Panc1 (cell line): Measurements from ENCODE around the gene MRPS34. TPM values are rescaled to one million over a fixed set of nuclear protein-coding genes. Genes with fewer than 3 reads are reported as not detected.

Source experiments
- ATAC-seq: fragments of 200-7000 bp; cut with Tn5 transposase; 2 replicates; pipeline ENCODE4 v1.9.1; 2020; ENCODE audit warnings: mild to moderate bottlenecking, moderate library complexity
- BruUV-seq: library from RNA; stranded (reverse); fragments of 400-500 nt; replicated peaks from 2 replicates; lab custom pipeline; 2021; lab: Mats Ljungman, UMichigan
- CTCF ChIA-PET: fragments of 300-600 bp; sonication (Branson Sonifier 250); formaldehyde crosslinking; loops from one replicate; lab custom pipeline; 2022; ENCODE audit warnings: antibody characterized with exemption; lab: Charles Lee
- POLR2A ChIA-PET: fragments of 300-600 bp; sonication (Branson Sonifier 250); formaldehyde crosslinking; loops from one replicate; lab custom pipeline; 2022; ENCODE audit warnings: antibody characterized with exemption; lab: Charles Lee
- DNase-seq: peaks from one replicate; pipeline ENCODE4 v3.0.0-alpha.2; 2010; ENCODE audit warnings: low read depth, low spot score
- H3K27ac ChIP-seq: 2 replicates; pipeline ENCODE4 v1.5.1; 2011; ENCODE audit warnings: mild to moderate bottlenecking, low read length, inconsistent platforms
- H3K27me3 ChIP-seq: fragments of 200-500 bp; sonication (Bioruptor generic); 2 replicates; pipeline ENCODE4 v1.6.0; 2014; ENCODE audit warnings: low read length, inconsistent platforms; ENCODE audit not compliant: control insufficient read depth, insufficient read depth
- H3K36me3 ChIP-seq: fragments of 200-500 bp; sonication (Bioruptor generic); 2 replicates; pipeline ENCODE4 v1.5.1; 2014; ENCODE audit warnings: inconsistent platforms, mild to moderate bottlenecking, low read length, moderate library complexity; ENCODE audit not compliant: control insufficient read depth, insufficient read depth
- H3K4me1 ChIP-seq: 2 replicates; pipeline ENCODE4 v1.5.1; 2011; ENCODE audit warnings: inconsistent platforms, mild to moderate bottlenecking, low read length, moderate library complexity; ENCODE audit not compliant: control insufficient read depth, insufficient read depth
- H3K4me3 ChIP-seq, 2 experiments: 2 replicates each; pipeline ENCODE4 v1.5.1; 2011 to 2012; ENCODE audit warnings: low read depth in 2 of 2, low read length in 2 of 2, mild to moderate bottlenecking in 2 of 2, inconsistent platforms in 1 of 2, moderate library complexity in 1 of 2
- H3K9me3 ChIP-seq: fragments of 200-500 bp; sonication (Bioruptor generic); 2 replicates; pipeline ENCODE4 v1.5.1; 2014; ENCODE audit warnings: low read depth, mild to moderate bottlenecking, inconsistent platforms, low read length, moderate library complexity; ENCODE audit not compliant: control insufficient read depth, insufficient read depth
- POLR2AphosphoS5 ChIP-seq: IDR thresholded peaks from 2 replicates; pipeline ENCODE4 v1.6.1; 2012; ENCODE audit warnings: mild to moderate bottlenecking, low read depth, low read length, moderate library complexity
- SIN3A ChIP-seq: IDR thresholded peaks from 2 replicates; pipeline ENCODE4 v1.6.1; 2012; ENCODE audit warnings: low read depth, mild to moderate bottlenecking, low read length, moderate library complexity, borderline replicate concordance; ENCODE audit not compliant: insufficient read depth
- TCF7L2 ChIP-seq: IDR thresholded peaks from 2 replicates; pipeline ENCODE4 v1.6.1; 2011; ENCODE audit warnings: mild to moderate bottlenecking, low read depth, low read length, inconsistent platforms
- in situ Hi-C: cut with HindIII; loops from 2 replicates; pipeline ENCODE4 v1.10.0; 2016; ENCODE audit warnings: low sequenced_read_pairs, low pct_unique_long_range_greater_than_20kb
- intact Hi-C: fragments of 100-400 bp; cut with micrococcal nuclease; formaldehyde crosslinking; loops from one replicate; pipeline ENCODE4 v1.10.0; 2022; ENCODE audit not compliant: unreplicated experiment
- total RNA-seq: library from RNA; stranded (reverse); gene quantifications from one replicate; pipeline ENCODE4 v1.2.1, GENCODE V29; 2021; ENCODE audit not compliant: unreplicated experiment
- TF ChIP-seq, protein P1 (sequence below), 2 experiments: IDR thresholded peaks; 2 replicates each; pipeline ENCODE4 v1.6.1; 2011 to 2012; ENCODE audit warnings: low read depth in 2 of 2, control low read depth in 1 of 2, low read length in 1 of 2, mild to moderate bottlenecking in 1 of 2, moderate library complexity in 1 of 2; ENCODE audit not compliant: insufficient read depth in 1 of 2
- TF ChIP-seq, protein P2 (sequence below): fragments of 450-650 bp; IDR thresholded peaks from 2 replicates; pipeline ENCODE4 v1.5.1; 2017; ENCODE audit warnings: mild to moderate bottlenecking

The MRPS34 gene
- total RNA-seq, 1 experiment from 2014 or later = 187 TPM

DNA sequence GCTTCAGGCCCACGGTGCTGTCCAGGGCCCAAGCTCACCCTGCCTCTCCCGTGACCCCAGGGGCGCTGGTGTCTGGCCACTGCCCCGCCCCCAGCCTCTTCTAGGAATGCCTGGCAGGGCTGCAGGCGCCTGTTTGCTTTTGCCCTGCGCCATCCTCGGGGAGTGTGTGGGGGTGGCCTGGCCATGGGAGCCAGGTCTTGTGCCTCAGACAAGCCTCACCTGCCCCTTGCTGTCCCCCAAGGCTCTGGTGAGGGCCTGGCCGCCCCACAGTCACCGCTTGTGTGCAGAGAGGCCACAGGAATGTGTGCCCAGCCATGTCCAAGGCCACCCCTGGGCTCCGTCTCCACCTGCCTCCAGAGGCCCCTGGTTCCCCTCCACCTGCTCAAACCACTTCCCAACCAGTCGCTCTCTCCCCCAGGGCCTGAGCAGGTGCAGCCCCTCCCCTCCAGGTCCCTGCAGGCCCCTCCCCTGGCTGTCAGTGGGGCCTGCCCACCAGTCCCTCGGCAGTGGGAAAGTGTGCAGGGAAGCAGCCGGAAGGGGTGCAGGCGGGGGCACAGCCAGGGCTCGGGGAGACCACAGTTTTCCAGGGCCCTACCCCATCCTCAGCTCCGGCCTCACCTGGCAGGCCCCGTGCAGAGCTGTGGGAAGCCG lies 21.4 kb upstream of the MRPS34 start:
- Histone ChIP-seq H3K9me3 (no peaks in the 10 kb centered on the region; the same call in 1 of the 2 replicates), H3K4me1 (peaks cover 3% of the 10 kb centered on the region; the same call in 1 of the 2 replicates), H3K4me3 (no peak overlapping the region), H3K27me3 (no peaks in the 10 kb centered on the region), H3K36me3 (no peaks in the 10 kb centered on the region), H3K27ac (no peak overlapping the region)
- DNase-seq = no peak
- peak; percentile 39 for ATAC-seq
- ChIA-PET POLR2A (no interaction called here), CTCF (interaction anchor here (0.6 kb wide), 1 partner anchor 54 kb away, joined by 5 read pairs; no protein-coding TSS in a partner anchor)
- no TSS peak for BruUV-seq
- TF ChIP-seq SIN3A (no peak), TCF7L2 (no peak), POLR2AphosphoS5 (no peak)
- TF ChIP-seq, protein P1, sequence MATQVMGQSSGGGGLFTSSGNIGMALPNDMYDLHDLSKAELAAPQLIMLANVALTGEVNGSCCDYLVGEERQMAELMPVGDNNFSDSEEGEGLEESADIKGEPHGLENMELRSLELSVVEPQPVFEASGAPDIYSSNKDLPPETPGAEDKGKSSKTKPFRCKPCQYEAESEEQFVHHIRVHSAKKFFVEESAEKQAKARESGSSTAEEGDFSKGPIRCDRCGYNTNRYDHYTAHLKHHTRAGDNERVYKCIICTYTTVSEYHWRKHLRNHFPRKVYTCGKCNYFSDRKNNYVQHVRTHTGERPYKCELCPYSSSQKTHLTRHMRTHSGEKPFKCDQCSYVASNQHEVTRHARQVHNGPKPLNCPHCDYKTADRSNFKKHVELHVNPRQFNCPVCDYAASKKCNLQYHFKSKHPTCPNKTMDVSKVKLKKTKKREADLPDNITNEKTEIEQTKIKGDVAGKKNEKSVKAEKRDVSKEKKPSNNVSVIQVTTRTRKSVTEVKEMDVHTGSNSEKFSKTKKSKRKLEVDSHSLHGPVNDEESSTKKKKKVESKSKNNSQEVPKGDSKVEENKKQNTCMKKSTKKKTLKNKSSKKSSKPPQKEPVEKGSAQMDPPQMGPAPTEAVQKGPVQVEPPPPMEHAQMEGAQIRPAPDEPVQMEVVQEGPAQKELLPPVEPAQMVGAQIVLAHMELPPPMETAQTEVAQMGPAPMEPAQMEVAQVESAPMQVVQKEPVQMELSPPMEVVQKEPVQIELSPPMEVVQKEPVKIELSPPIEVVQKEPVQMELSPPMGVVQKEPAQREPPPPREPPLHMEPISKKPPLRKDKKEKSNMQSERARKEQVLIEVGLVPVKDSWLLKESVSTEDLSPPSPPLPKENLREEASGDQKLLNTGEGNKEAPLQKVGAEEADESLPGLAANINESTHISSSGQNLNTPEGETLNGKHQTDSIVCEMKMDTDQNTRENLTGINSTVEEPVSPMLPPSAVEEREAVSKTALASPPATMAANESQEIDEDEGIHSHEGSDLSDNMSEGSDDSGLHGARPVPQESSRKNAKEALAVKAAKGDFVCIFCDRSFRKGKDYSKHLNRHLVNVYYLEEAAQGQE (IDR thresholded peaks at IDR 0.05; ENCODE audit: insufficient read depth in 1 of 2, low read depth in 2 of 2, low read length in 1 of 2) = no peak
- TF ChIP-seq, protein P2, sequence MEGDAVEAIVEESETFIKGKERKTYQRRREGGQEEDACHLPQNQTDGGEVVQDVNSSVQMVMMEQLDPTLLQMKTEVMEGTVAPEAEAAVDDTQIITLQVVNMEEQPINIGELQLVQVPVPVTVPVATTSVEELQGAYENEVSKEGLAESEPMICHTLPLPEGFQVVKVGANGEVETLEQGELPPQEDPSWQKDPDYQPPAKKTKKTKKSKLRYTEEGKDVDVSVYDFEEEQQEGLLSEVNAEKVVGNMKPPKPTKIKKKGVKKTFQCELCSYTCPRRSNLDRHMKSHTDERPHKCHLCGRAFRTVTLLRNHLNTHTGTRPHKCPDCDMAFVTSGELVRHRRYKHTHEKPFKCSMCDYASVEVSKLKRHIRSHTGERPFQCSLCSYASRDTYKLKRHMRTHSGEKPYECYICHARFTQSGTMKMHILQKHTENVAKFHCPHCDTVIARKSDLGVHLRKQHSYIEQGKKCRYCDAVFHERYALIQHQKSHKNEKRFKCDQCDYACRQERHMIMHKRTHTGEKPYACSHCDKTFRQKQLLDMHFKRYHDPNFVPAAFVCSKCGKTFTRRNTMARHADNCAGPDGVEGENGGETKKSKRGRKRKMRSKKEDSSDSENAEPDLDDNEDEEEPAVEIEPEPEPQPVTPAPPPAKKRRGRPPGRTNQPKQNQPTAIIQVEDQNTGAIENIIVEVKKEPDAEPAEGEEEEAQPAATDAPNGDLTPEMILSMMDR = no peak
- intact Hi-C loops (no loop called here), in situ Hi-C loops (no loop called here)

DNA sequence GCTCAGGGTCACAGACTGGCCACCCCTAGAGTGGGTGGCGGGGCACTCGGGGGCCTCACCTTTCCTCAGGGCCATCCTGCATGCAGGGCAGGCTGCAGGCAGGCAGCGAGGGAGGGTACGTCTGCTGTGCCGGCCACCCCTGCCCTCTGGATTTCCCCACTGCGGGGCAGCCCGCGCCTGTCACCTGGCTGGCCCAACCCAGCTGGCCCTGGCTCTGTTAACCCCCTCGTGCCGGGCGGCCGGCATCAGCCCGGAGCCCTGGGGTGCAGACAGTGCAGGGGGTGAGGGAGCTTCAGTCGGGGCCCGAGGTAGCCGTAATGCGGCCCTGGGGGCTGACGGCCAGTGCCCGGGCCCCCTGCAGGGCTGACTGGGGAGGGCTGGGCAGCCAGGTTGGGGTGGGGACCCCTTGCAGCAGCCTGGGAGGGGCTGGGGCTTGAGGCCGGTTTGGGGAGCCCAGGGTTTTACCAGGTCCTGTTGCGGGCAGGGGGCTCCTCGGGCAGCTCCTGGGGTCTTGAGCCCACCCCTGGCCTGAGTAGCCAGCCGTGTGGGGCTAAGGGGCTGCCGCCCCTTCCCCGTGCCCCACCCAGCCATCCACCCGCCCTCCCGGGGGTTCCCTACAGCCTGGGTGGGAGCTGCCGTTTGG lies 20.8 kb upstream of the MRPS34 start, which contains the start of gene IGFALS:
TSS of gene IGFALS (minus strand) at position 128 of the 643 bp plus-strand sequence. CDS start at position 75, 53 bp downstream.
- Histone ChIP-seq H3K4me1 (peaks cover 3% of the 10 kb centered on the region; the same call in 1 of the 2 replicates), H3K36me3 (no peaks in the 10 kb centered on the region), H3K27ac (no peak within 1 kb of the TSS), H3K27me3 (no peaks in the 10 kb centered on the region), H3K9me3 (no peaks in the 10 kb centered on the region; the same call in 1 of the 2 replicates), H3K4me3 (no peak within 1 kb of the TSS)
- in situ Hi-C loops = no loop called here
- ChIA-PET POLR2A (no interaction called here), CTCF (interaction anchor here (0.6 kb wide), 1 partner anchor 54 kb away, joined by 5 read pairs; no protein-coding TSS in a partner anchor)
- BruUV-seq = no TSS peak
- no peak for DNase-seq
- intact Hi-C loops = no loop called here
- ATAC-seq = no peak
- TF ChIP-seq SIN3A = no peak
- TF ChIP-seq, protein P2 = no peak
- no peak for TF ChIP-seq TCF7L2
